HG02840 (cell line): ENCODE results near the gene CEP128.

Source experiments
- ATAC-seq: cut with Tn5 transposase; IDR thresholded peaks from one replicate; pipeline ENCODE4 v1.9.1; 2021; ENCODE audit warnings: mild to moderate bottlenecking, moderate library complexity, moderate number of reproducible peaks; ENCODE audit not compliant: unreplicated experiment, low FRiP score

Gene CEP128

GRCh38 chr14:80507292-80507869 lies 434.2 kb downstream of the CEP128 start:
- no peak for ATAC-seq

DNA sequence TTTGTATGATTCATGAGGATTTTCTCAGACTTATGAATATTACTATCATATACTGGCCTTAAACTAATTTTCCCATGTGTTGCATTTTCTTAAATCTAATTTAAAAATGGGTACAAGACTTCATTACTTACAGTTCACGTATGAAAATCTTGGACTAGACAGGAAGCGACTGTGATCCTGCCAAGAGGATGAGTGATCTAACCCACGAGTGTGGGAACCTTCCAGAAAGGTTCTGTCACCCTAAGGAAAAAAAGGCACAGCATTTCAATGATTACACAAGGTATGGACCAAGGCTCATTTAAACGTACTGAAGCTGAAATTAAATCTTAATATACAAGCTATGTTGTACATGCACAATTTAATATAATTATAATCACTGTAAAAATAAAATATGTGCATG lies 436.8 kb downstream of the CEP128 start:
- no peak for ATAC-seq

DNA sequence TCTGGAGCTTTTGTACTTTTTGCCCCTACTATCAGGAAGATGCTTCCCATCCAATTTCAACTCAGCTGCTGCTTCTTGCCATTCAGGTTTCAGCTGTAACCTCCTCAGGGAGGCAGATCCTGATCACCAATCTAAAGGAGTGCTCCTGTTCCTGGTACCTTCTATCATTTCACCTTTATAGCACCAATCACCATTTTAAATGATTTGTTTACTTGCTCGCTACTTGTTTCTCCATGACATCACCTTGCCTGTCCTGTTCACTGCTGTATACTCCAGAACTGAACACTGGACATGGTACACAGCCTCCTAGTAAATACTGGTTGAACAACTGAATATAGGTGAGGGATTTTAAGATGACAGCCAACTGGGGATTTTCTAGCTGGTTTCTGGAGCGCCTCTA lies 443.0 kb downstream of the CEP128 start:
- no peak for ATAC-seq

GRCh38 chr14:80496090-80496489 lies 445.4 kb downstream of the CEP128 start:
- no peak for ATAC-seq

DNA sequence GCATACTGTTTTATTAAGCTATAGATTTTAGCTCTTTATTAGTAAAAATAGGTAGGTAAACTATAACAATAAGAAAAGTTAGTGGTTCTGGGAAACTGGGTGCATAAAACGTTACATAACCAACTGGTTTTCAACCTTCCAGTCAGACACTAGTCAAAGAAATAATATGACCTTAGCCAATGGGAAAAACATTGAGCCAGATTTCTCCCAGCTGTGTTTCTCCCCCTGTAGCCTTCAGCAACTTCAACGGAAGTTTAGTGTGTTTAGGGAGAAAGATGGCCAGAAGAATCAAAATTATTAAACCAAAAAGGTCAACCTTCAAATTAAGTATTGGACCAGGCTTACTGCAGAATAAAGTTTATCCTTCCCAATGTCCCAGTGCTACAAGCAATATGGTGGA lies 446.8 kb downstream of the CEP128 start:
- no peak for ATAC-seq

GRCh38 chr14:80493620-80494019 lies 447.9 kb downstream of the CEP128 start:
- ATAC-seq, result no peak

DNA sequence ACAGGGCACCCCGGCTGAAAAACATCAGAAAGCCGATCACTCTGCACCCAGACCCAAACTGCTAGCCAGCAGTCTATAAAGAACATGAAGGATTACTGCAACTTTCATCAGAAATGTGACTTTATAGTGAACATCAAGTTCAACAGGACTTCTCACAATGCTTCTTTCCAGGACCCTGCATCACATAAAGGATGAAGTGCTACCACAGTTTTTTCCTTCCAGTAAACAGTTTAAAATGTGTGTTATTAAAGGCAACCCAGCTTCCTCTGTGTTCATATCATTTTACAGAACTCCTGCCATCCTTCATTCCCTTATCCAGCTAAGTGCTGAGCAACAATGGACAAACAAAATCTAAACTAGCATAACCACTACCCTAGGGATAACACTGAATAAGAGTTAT lies 449.9 kb downstream of the CEP128 start:
- ATAC-seq, result no peak

DNA sequence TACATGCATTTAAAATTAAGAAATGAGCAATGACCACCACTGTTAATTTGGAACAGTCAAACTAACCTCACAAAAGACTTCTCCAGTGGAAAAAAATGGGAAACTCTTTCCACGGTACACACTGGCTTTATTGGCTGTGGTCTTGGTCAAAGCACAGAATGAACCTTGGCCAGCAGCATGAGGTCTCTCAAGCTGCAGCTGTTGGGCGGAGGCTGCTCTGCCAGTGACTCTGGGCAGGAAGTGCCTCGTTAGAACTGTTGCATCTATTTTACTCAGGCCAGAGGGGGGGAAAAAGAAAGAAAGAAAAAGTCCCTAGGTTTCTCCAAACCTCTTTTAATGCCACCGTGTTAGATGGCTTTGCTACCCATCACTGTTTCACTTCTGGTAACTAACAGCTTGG lies 450.4 kb downstream of the CEP128 start:
- ATAC-seq, result no peak

DNA sequence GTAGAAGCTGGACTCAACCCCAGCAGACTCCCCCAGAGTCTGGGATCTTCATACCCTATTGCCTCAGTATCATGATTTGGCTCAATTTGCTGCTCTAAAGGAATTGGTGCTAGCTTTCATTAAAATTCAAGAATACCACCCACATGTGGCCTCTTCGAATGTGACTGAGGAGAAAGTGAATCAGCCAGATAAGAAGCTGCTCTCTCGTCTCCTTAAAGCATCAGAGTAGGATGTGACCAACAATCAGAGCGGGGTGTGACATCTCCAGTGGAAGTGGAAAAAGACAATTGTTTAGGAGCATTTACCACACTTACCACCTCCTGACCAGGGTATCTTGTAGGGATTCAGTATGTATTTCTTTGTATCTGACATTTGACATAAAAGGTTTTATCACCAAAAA lies 452.0 kb downstream of the CEP128 start:
- no peak for ATAC-seq

DNA sequence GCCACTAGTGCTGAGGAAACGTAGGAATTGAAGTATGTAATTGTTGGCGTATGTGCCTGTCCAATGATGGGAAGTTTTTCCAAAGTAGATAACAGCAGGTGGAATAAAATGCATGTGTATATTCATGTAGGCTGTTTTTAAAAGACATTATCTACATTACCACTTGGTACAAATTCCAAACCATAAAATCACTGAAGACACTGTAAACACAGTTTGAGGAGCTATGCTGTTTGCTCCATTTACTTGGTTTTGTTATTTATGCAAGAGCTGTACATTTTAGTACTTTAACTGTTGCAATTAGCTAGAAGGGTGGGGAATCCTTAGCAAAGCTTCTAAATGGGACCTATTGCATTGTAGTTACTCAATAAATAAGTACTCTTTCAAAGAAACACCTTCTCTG lies 455.8 kb downstream of the CEP128 start:
- ATAC-seq, result no peak

- ATAC-seq, result no peak
Measured at GRCh38 chr14:80483331-80483730, 458.2 kb downstream of the CEP128 start.

- no peak for ATAC-seq
Measured at GRCh38 chr14:80477388-80478160, 464.0 kb downstream of the CEP128 start.

DNA sequence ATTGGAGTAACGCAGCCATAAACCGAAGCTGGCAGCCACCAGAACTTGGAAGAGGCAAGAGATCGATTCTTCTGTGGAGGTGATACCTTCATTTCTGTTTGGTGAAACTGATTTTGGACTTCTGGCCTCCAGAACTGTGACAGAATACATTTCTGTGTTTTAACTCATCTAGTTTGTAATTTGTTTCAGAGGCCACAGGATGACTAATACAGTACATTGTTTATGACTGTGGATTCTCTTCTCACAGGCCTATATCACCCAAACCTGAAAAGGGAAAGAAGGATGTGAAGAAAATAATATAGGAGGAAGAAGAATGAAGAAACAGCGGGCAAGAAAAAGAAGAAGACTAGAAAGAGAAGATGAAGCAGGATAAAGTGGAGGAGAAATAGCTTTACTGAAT lies 466.5 kb downstream of the CEP128 start:
- ATAC-seq, result no peak

DNA sequence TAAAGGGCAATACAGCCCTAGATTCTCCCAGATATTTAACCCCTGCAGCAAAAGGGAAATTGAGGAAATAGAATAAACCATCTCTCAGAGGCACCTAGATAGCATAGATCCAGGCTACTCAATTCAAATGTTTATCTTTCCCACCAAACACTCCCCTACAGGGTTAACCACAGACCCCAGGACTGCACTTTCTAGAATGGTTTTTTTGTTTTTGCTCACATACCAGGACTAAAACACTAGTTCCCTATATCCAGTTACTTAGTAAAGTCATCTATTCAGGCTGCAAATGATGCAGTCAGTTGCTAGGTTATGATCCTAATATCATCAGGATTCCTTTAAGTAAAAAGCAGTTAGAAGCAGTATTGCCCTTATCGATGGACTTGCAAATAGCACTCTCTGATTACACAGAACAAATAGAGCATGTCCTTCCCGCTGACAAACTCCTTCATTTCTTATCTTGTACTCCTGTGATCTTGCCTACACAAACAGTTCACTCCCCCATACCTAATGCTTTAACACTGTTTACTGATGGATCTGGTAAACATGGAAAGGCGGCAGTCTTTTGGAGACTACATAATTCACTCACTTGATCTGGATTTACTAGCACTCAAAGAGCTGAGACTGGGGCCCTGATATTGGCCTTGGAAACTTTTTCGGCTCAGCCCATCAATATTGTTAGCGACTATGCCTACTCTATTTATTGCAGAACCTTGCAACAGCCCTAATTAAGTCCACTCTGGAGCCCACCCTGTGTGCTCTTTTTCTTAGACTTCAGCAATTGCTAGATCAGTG lies 473.0 kb downstream of the CEP128 start:
- no peak for ATAC-seq

- no peak for ATAC-seq
Measured at GRCh38 chr14:80465546-80466220, 475.9 kb downstream of the CEP128 start.

- no peak for ATAC-seq
Measured at GRCh38 chr14:80464531-80465149, 476.9 kb downstream of the CEP128 start.

- ATAC-seq, result no peak
Measured at GRCh38 chr14:80456209-80456608, 485.3 kb downstream of the CEP128 start.

DNA sequence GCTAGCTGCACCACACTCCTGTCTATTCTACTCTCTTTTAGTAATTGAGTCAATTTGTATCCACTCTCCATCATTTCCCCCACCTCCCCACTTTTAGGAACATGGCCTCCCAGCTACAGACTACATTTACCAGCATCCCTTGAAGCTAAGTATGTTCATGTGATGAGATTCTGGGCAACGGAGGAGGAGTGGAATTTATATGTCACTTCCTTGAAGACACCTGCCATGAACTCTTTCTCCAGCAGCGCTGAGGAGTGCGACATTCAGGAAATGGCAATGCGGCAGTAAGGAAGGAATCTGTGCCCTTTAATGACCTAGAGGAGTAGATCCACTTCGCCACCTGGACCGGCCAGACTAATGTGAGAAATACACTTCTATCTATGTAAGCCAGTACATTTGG lies 486.5 kb downstream of the CEP128 start:
- no peak for ATAC-seq

GRCh38 chr14:80448267-80448666 lies 493.3 kb downstream of the CEP128 start:
- no peak for ATAC-seq

GRCh38 chr14:80447392-80447791 lies 494.1 kb downstream of the CEP128 start:
- ATAC-seq, result no peak
